Stimulated activated CD4-positive, alpha-beta T cell treated with anti-CD3 and anti-CD28 coated beads, Interleukin-4, amount 100 ng/mL, for 1 hour (primary cell): Measurements from ENCODE around the gene MOGAT3.
"Not testable (repeated sequence)": the region's sequence is repeated elsewhere in the genome, so short reads cannot be mapped to it uniquely, and the experiment has no call there.

Experiments used
- DNase-seq: peaks from one replicate; pipeline ENCODE4 v3.0.0-alpha.2; 2020

MOGAT3 gene

DNA sequence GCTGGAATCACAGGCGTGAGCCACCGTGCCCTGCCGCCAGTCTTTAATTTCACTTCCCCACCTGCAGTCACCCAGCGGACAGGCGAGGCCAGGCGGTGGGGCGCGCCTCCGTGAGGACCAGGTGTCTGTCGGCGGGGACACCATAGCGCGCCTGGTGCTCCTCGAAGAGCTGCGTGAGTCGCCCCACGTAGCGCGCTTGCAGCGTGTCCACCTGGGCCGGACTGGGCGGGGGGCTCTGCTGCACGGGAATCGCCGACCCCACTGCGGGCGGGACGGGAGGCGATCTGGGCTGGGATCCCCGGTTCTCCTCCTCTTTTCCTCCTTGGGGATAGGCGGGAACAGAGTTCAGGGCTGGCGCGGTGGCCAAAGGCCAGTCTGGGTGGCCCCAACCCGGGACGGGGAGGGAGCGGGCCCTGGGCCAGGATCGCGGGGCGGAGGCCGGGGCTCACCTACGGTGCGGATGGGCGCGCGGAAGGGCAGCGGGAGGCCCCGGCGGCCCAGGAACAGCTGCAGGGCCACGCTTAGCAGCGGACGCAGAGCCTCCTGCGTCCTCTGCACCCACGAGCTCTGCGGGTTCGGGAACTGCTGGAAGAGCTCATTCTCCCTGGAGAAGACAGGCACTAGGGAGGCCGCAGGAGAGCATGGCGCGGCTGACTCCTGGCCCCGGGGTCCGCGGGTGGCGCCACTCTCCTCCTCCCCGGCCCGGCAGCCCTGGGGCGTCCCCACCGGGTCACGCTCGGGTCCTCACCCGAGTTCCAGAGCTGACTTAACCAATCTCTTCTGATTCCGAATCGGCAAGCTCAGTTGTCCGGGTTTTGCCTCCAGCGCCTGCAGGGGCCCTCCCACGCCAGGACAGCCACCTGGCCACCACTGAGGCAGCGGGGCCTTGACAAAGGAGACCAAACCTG, 1.1 kb upstream of the MOGAT3 start:
- no peak for DNase-seq

- DNase-seq: no peak
Observed at GRCh38 chr7:101200504-101200861, 353 bp downstream of the MOGAT3 start.

DNA sequence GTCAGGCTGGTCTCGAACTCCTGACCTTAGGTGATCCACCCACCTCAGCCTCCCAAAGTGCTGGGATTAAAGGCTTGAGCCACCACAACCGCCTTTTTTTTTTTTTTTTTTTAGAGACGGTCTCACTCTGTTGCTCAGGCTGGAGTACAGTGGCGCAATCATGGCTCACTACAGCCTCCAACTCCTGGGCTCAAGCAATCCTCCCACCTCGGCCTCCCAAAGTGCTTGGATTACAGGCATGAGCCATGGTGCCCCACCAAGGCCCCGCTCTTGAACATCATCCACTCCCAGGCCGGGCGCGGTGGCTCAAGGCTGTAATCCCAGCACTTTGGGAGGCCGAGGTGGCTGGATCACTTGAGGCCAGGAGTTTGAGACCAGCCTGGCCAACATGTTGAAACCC, 1.3 kb downstream of the MOGAT3 start:
- not testable (repeated sequence) for DNase-seq

DNA sequence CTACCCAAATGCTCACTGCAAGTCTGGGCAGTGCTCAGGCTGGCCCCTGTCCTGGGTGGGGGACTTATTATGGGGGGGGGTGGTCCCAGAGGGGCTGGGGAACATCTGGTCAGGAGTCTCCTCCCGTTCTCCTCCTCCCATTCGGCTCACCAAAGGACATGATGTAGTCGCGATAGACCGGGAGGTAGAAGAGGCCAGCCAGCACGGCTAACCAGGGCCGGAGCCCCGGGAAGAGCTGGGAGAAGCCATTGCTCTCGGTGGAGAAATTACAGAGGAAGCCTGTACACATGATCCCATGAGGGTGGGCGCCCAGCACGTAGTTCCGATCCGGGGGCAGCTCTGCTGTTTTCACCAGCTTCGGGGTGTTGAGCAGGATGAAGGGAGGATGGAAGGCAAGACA, 2.4 kb downstream of the MOGAT3 start:
- no peak for DNase-seq

DNA sequence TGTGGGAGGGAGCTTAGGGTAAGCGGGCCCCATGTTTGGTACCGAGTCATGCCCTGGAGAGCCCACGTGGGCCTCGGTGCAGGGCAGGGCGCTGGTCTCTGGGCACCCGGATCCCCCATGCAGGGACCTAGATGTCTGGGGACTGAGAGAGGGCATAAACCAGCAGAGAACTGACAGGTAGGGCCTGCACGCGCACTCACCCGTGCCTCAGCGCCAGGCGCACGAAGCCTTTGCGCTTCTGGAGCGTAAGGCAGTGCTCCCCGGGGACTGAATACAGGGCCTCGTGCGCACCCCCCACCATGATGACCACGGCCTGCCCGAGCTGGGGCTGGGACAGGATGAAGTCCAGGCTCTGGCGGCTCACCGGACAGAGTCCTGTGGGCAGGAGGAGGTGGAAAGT, 2.8 kb downstream of the MOGAT3 start:
- DNase-seq: no peak

- DNase-seq: no peak
Observed at GRCh38 chr7:101195884-101196283, 5.0 kb downstream of the MOGAT3 start.

DNA sequence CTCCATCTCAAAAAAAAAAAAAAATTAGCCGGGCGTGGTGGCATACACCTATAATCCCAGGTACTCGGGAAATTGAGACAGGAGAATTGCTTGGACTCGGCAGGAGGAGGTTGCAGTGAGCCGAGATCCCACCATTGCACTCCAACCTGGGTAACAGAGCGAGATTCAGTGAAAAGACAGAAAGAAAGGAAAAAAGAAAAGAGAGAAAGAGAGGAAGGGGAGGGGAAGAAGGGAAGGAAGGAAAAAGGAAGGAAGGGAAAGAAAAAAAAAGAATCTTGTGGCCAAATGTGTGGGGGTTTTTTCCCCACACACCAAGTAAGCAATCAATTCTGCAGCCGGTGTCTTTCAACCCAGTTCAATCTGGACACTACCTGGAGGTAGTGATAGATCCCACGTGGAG, 11.7 kb downstream of the MOGAT3 start:
- DNase-seq: no peak

DNA sequence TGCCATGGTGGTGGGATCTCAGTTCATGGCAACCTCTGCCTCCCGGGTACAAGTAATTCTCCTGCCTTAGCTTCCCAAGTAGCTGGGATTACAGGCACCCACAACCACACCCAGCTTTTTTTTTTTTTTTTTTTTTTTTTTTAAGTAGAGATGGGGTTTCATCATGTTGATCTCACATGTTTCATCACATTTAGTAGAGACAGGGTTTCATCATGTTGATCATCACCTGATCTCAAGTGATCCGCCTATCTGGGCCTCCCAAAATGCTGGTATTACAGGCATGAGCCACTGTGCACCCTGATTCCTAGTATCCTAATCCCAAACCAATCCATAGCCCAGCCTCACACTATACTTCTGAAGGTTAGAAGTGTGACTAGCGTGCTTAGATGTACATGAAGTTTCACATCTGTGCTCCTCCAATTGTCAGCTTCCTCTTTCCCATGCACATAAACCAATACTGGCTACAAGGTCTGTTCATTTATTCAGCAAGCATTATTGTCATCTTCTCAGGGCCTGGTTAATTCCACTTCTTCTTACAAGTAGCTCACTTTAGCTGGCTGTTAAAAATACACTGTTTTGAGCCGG, 13.9 kb downstream of the MOGAT3 start:
- DNase-seq: no peak

DNA sequence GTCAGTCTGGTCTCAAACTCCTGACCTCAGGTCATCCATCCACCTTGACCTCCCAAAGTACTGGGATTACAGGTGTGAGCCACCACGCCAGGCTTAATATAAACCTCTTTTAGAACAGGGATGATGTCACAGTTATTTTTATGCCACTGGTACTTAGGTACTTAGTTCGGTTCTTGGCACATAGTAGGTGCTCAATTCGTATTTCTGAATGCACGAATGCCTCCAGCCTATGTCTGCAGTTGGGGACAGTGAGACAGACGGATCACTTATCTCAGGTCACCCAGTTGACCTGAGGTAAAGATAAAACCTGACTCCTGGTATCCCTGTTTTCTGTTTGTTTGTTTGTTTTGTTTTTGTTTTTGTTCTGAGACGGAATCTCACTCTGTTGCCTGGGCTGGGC, 14.6 kb downstream of the MOGAT3 start:
- DNase-seq: no peak

GRCh38 chr7:101185258-101185839, 15.5 kb downstream of the MOGAT3 start:
- DNase-seq: no peak

GRCh38 chr7:101180130-101180755, 20.6 kb downstream of the MOGAT3 start, which contains the start of gene NAT16:
TSS of gene NAT16 (minus strand) at chr7:101180293. CDS start at chr7:101174807, 5,486 bp downstream.
- no peak for DNase-seq

DNA sequence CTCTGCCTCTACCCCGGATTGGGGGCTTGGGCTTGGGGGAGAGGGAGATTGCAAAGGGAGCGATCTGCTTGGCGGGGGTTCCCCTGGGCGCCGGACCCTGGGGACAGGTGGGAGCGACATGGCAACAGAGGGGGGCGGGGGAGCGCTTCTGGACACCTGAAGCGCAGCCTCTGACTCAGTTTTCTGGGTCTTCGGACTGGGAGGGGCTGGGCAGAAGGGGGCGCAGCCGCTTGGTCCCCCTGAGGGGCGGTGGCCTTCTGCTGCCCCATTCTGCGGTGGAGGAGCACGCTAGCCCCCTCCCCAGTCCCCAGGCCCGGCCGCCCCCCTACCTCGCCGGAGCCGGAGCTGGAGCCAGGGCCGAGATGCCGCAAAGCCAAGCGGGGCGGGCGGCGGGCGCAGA, 21.1 kb downstream of the MOGAT3 start:
- no peak for DNase-seq

DNA sequence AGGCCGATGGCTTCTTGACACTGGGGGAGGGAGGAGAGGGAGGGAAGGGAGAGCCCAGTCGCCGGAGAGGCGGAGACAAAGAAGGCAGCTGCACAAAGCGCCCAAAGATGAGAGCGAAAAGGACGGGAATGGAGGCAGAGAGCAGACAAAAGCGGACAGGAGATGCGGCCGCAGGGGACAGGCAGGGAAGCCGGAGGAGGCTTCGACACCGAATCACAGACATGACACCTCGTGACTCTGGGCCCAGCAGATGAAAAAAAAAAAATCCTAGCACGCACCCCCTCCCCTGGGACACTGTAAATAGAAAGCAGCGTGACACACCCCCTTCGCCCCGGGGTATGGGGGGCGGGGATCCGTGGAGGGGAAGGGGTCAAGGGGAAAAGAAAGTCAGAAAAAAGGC, 21.7 kb downstream of the MOGAT3 start:
- no peak for DNase-seq

GRCh38 chr7:101177644-101178043, 23.2 kb downstream of the MOGAT3 start:
- no peak for DNase-seq

DNA sequence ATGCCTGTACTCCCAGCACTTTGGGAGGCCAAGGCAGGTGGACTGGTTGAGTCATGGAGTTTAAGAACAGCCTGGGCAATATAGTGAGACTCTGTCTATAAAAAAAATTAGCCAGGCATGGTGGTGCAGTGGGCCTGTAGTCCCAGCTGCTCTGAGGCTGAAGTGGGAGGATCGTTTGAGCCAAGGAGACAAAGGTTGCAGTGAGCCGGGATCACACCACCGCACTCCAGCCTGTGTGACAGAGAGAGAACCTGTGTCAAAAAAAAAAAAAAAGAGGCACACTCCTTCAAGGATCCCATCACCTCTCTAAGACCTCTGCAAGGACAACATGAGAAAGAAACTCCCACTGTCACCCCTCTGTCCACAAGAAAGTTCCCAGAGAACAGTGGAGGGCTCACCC, 25.2 kb downstream of the MOGAT3 start:
- DNase-seq: no peak

GRCh38 chr7:101174322-101174854, 26.4 kb downstream of the MOGAT3 start:
- DNase-seq: no peak

DNA sequence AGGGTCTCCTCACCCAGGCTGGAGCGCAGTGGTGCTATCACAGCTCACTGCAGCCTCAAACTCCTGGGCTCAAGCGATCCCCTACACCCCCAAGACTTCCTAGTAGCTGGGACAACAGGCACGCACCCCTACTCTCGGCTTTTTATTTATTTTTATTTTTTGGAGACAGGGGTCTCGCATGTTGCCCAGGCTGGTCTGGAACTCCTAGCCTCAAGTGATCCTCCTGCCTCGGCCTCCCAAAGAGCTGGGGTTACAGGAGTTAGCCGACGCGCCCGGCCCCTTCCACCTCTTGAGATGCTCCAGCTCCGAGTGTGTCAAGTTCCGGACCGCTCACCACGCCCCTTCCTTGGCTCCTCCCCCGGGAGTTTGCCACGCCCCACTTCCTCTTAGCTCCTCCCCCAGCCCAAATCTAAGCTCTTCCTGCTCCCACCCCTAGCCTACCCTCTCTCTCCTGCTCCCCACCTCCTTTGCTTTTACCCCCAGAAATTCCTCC, 27.0 kb downstream of the MOGAT3 start:
- DNase-seq: peak; percentile 60

DNA sequence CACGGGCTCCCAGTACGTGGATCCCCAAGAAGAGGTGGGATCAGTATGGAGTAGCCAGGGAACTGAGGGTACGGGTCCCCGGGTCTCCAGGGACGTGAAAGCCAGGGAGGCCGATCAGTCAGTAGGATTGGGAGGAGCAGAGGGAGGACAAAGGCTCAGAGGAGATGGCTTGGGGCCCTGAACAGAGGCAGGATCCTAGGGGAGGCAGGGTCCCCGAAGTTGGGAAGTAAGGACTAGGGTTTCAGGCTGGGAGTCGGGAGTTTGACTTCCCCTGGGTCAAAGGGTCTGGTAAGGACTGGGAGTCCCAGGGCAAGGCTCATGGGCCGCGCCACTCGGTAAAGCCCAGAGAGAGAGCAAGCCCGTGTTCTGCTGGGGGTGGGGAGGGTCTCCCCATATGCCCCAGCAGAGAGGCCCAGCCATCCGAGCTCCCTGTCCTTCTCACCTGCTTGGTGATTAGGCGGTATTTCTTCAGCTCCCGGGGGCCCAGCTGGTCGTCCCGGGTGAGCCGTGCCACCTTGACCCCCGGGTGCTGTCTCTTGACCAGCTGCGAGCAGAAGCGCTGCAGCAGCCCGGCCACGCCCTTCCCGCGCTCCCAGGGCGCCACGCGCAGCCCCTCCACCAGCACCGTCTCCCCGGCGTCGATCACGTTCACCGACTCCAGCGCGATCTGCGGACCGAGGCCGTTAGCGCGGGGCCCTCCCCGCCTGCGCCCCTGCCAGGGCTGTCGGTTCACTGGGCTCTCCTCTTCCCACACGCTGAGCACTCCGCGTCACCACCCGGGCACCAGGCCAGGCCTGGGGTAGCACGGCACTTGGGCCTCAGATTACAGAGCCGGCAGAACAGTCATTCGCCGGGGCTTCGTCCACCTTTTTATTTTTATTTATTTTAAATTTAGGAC, 27.7 kb downstream of the MOGAT3 start:
- no peak for DNase-seq

- no peak for DNase-seq
Observed at GRCh38 chr7:101172005-101172853, 28.6 kb downstream of the MOGAT3 start.

DNA sequence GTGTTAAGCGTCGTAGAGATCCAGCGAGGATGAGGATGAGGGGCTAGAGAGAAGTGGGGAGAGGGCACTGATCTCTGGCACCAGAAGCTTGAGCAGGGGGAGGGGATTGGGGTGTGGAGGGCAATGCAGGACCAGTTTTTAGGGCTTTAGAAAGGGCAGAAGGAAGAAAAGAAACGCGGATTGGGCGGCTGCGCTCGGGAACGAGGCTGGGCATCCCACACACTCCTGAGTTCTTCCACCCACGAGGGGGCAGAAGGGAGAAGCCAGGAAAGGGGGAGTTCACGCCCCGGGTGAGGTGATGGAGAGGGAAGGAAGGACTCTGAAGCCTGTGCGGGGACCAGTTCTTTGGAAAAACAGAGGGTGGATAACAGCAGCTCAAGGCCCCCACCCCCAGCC, 29.4 kb downstream of the MOGAT3 start:
- no peak for DNase-seq
